ENCODE results near the gene UEVLD.

- TF ChIP-seq POLR2A (IDR thresholded peaks at IDR 0.05; ENCODE audit: borderline replicate concordance, extremely low read depth, insufficient read depth, insufficient read length), result no peak
- TF ChIP-seq CTCF (IDR thresholded peaks at IDR 0.05 in 2 of 3, conservative IDR thresholded peaks at IDR 0.05 in 1 of 3; ENCODE audit: borderline replicate concordance in 1 of 3, insufficient read depth in 1 of 3, low read depth in 2 of 3, low read length in 2 of 3), result no peak
- TF ChIP-seq ZNF274 (IDR thresholded peaks at IDR 0.05; ENCODE audit: low read depth, low read length), result no peak
- no peak for TF ChIP-seq EZH2 (IDR thresholded peaks at IDR 0.05)
- TF ChIP-seq EGR1 (IDR thresholded peaks at IDR 0.05; ENCODE audit: low read depth), result no peak
- TF ChIP-seq SIN3A (IDR thresholded peaks at IDR 0.05; ENCODE audit: low read depth), result no peak
Observed at GRCh38 chr11:18567081-18567480, 21.5 kb downstream of the UEVLD start.

Measured in HCT116 (cell line).